ENCODE measurements around the gene ZSWIM5.
"Not testable (repeated sequence)": the region's sequence is repeated elsewhere in the genome, so short reads cannot be mapped to it uniquely, and the experiment has no call there.

GRCh38 chr1:45162041-45163035 lies 44.1 kb downstream of the ZSWIM5 start:
- not testable (repeated sequence) for TF ChIP-seq CTCF (IDR thresholded peaks at IDR 0.05); POLR2AphosphoS5 (IDR thresholded peaks at IDR 0.05; ENCODE audit: low read depth, low read length); REST (IDR thresholded peaks at IDR 0.05; ENCODE audit: insufficient read depth in 1 of 2, low read depth in 2 of 2, low read length in 1 of 2); SIN3A (IDR thresholded peaks at IDR 0.05; ENCODE audit: borderline replicate concordance, insufficient read depth, low read depth, low read length); TCF7L2 (IDR thresholded peaks at IDR 0.05; ENCODE audit: low read depth, low read length)
